ENCODE data around the gene FDX2.

FDX2 gene

DNA sequence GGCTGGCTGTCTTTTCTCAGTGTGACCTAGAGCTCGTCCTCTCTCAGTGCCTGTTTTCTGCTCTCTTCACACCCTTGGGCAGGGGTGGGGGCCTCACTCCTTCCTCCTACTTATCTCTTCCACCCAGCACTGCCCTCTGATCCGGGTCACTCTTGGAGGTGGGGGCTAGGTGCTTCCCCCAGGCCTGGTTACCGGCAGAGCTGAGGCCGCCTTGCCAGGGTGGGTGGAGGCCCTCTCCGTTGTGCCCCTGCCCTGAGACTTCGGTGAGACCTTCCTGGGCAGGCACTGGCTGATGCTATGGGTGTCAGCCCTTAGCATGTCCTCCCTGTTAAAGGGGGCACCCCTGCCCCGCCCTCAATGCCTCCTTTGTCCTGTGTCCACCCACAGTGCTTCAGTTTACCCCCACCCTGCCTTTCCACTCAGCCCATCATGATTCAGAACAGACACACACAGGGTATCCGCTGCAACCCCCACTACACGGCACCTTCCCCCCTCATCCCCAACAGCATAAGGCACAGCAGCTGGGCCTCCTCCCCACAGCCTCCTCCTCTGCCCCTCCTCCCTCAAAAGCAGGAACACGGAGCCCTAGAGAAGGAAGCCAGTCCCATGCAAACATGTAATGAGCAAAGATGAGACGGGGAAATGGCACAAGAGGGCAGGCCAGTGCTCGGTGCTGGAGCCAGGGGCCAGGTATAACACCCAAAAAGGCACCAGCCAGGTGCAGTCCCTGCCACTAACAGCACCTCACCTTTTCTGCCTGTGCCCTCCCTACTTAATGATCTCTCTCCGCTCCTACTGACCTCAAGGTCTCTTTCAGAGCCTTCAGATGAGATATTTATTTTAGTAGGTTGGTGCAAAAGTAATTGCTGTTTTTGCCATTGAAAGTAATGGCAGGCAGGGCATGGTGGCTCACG, 16.0 kb downstream of the FDX2 start:
- DNase-seq (ENCODE audit: low read depth), result no peak

- no peak for DNase-seq (ENCODE audit: low read depth)
Observed at GRCh38 chr19:10295847-10296591, 19.8 kb downstream of the FDX2 start.

DNA sequence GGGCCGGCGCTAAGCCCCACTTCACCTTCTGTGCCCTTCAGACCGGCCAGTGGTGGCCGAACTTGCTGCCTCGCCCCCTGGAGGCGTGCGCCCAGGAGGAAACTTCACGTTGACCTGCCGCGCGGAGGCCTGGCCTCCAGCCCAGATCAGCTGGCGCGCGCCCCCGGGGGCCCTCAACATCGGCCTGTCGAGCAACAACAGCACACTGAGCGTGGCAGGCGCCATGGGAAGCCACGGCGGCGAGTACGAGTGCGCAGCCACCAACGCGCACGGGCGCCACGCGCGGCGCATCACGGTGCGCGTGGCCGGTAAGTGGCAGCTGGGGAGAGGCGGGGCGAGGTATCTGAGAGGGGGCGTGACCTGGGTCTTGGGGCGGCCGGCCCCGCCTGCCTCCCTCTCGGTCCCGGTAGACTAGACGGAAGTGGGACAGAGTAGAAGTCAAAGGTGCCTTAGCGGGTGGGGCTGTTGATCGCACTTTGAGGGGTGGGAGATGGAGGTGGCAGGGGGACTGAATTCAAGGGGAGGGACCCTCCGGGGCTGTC, 20.4 kb downstream of the FDX2 start:
- peak; percentile 50 for DNase-seq (ENCODE audit: low read depth)

GRCh38 chr19:10294368-10294697, 21.5 kb downstream of the FDX2 start:
- no peak for DNase-seq (ENCODE audit: low read depth)

DNA sequence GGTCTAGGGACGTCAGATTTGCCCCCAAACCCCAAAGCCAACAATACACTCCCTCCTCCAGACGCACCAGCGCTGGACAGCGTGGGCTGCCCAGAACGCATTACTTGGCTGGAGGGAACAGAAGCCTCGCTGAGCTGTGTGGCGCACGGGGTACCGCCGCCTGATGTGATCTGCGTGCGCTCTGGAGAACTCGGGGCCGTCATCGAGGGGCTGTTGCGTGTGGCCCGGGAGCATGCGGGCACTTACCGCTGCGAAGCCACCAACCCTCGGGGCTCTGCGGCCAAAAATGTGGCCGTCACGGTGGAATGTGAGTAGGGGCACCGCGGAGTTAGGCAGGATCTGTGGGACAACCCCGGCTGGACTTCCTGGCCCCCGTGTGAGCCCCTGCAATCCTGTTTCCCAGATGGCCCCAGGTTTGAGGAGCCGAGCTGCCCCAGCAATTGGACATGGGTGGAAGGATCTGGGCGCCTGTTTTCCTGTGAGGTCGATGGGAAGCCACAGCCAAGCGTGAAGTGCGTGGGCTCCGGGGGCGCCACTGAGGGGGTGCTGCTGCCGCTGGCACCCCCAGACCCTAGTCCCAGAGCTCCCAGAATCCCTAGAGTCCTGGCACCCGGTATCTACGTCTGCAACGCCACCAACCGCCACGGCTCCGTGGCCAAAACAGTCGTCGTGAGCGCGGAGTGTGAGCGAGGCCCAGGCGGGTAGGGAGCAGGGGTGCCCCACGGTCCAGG, 22.0 kb downstream of the FDX2 start:
- no peak for DNase-seq (ENCODE audit: low read depth)

- no peak for DNase-seq (ENCODE audit: low read depth)
Observed at GRCh38 chr19:10292789-10293636, 22.8 kb downstream of the FDX2 start.

DNA sequence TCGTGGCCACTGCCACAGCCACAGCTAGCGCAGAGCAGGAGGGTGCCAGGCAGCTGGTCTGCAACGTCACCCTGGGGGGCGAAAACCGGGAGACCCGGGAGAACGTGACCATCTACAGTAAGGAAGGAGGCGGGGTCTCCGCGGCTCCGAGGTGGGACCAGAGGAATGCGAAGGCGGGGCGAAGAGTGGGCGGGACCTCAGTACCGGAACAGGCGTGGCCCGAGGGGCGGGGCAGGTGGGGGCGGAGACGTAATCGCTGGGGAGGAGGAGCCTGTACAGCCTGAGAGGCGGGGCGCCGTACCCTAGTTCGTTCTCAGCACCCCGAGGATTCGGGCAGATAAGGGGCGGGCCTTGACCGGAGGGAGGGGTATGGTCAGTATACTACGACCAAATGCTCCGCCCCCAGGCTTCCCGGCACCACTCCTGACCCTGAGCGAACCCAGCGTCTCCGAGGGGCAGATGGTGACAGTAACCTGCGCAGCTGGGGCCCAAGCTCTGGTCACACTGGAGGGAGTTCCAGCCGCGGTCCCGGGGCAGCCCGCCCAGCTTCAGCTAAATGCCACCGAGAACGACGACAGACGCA, 23.5 kb downstream of the FDX2 start:
- peak; percentile 58 for DNase-seq (ENCODE audit: low read depth)

DNA sequence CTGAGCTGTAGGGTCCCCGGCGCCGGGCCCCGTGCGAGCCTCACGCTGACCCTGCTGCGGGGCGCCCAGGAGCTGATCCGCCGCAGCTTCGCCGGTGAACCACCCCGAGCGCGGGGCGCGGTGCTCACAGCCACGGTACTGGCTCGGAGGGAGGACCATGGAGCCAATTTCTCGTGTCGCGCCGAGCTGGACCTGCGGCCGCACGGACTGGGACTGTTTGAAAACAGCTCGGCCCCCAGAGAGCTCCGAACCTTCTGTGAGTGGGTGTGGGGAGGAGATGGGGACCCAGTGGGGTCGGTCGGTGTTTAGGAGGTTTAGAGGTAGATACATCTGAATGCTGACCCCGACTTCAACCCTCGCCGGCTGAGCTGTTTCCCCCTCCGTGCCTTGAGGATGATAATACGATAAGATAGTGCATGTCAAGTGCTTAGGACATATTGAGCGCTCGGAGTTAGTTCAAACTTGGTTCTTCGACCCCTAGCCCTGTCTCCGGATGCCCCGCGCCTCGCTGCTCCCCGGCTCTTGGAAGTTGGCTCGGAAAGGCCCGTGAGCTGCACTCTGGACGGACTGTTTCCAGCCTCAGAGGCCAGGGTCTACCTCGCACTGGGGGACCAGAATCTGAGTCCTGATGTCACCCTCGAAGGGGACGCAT, 24.1 kb downstream of the FDX2 start:
- DNase-seq (ENCODE audit: low read depth), result no peak

DNA sequence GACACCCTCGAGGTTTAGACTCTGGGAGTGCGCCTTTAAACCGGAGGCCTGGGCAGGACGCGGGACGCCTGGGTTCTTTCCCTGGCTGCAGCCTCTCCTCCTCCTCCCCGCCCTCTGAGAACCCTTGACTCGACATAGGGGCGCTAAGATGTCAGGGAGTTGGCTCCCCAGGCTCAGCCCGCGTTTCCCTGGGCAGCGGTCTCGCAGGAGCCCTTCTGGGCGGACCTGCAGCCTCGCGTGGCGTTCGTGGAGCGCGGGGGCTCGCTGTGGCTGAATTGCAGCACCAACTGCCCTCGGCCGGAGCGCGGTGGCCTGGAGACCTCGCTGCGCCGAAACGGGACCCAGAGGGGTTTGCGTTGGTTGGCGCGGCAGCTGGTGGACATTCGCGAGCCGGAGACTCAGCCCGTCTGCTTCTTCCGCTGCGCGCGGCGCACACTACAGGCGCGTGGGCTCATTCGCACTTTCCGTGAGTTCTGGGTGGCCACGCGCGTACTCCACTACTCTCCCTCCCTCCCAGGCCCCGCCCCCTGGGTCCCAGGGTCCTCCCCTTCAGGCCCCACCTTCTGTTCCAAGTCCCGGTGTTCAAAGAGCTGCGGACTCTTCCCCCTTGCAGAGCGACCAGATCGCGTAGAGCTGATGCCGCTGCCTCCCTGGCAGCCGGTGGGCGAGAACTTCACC, 24.8 kb downstream of the FDX2 start:
- DNase-seq (ENCODE audit: low read depth), result peak; percentile 54

- DNase-seq (ENCODE audit: low read depth), result no peak
Observed at GRCh38 chr19:10290357-10290875, 25.4 kb downstream of the FDX2 start.

- DNase-seq (ENCODE audit: low read depth), result peak; percentile 73
Observed at GRCh38 chr19:10289836-10290356, 25.9 kb downstream of the FDX2 start, which contains the start of gene ICAM5. TSS of gene ICAM5 (plus strand) at chr19:10289952. CDS start at chr19:10290044, 92 bp downstream.

GRCh38 chr19:10289167-10289835, 26.5 kb downstream of the FDX2 start:
- peak; percentile 60 for DNase-seq (ENCODE audit: low read depth)

- peak; percentile 26 for DNase-seq (ENCODE audit: low read depth)
Observed at GRCh38 chr19:10288662-10289166, 27.1 kb downstream of the FDX2 start.

DNA sequence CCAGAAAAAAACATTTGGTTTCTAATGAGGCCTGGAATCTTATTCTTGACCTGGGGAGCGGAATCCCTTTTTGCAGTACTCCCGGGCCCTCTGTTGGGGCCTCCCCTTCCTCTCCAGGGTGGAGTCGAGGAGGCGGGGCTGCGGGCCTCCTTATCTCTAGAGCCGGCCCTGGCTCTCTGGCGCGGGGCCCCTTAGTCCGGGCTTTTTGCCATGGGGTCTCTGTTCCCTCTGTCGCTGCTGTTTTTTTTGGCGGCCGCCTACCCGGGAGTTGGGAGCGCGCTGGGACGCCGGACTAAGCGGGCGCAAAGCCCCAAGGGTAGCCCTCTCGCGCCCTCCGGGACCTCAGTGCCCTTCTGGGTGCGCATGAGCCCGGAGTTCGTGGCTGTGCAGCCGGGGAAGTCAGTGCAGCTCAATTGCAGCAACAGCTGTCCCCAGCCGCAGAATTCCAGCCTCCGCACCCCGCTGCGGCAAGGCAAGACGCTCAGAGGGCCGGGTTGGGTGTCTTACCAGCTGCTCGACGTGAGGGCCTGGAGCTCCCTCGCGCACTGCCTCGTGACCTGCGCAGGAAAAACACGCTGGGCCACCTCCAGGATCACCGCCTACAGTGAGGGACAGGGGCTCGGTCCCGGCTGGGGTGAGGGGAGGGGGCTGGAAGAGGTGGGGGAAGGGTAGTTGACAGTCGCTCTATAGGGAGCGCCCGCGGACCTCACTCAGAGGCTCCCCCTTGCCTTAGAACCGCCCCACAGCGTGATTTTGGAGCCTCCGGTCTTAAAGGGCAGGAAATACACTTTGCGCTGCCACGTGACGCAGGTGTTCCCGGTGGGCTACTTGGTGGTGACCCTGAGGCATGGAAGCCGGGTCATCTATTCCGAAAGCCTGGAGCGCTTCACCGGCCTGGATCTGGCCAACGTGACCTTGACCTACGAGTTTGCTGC, 28.7 kb downstream of the FDX2 start, which contains the start of gene ICAM4:
ICAM4 (plus strand) TSS at position 153 of the 935 bp plus-strand sequence; CDS start at position 211, 58 bp downstream.
- DNase-seq (ENCODE audit: low read depth), result no peak

DNA sequence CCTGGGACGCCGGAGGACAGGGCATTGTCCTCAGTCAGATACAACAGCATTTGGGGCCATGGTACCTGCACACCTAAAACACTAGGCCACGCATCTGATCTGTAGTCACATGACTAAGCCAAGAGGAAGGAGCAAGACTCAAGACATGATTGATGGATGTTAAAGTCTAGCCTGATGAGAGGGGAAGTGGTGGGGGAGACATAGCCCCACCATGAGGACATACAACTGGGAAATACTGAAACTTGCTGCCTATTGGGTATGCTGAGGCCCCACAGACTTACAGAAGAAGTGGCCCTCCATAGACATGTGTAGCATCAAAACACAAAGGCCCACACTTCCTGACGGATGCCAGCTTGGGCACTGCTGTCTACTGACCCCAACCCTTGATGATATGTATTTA, 30.4 kb downstream of the FDX2 start:
- DNase-seq (ENCODE audit: low read depth), result no peak

GRCh38 chr19:10284960-10285278, 30.9 kb downstream of the FDX2 start:
- DNase-seq (ENCODE audit: low read depth), result no peak
